Stimulated activated naive CD8-positive, alpha-beta T cell treated with anti-CD3 and anti-CD28 coated beads, Interleukin-15, Interleukin-2, amounts not matched to agents 100 U/mL and 50 U/mL, for 24 hours (primary cell): ENCODE measurements around the gene CEACAM6.
A peak's percentile ranks its signal among the peaks of the same experiment; 100 is the strongest.
"Not testable (repeated sequence)": the region's sequence is repeated elsewhere in the genome, so short reads cannot be mapped to it uniquely, and the experiment has no call there.

Experiments
- ATAC-seq: fragments of 150-1000 bp; cut with Tn5 transposase; one replicate; pipeline ENCODE4 v1.10.0; 2021
- DNase-seq: peaks from one replicate; pipeline ENCODE4 v3.0.0; 2021

Gene CEACAM6

GRCh38 chr19:41755328-41755913 lies at the start of gene CEACAM6:
TSS of gene CEACAM6 (plus strand) at chr19:41755530. CDS start at chr19:41755639, 109 bp downstream.
- ATAC-seq (no peak), DNase-seq (no peak)

- peak; percentile 78 for DNase-seq
- peak; percentile 89 for ATAC-seq
Measured at GRCh38 chr19:41706741-41707501, 48.4 kb upstream of the CEACAM6 start.

GRCh38 chr19:41707502-41707812 lies 47.9 kb upstream of the CEACAM6 start:
- ATAC-seq (no peak), DNase-seq (no peak)

GRCh38 chr19:41707871-41708371 lies 47.4 kb upstream of the CEACAM6 start:
- no peak for ATAC-seq

GRCh38 chr19:41708481-41708880 lies 46.8 kb upstream of the CEACAM6 start, which contains the start of gene CEACAM5:
TSS of gene CEACAM5 (plus strand) at chr19:41708626. CDS start at chr19:41708732, 106 bp downstream.
- DNase-seq = no peak
- ATAC-seq = no peak

More at GRCh38 chr19:41707871-41708371, 47.4 kb upstream of the CEACAM6 start:
- no peak for DNase-seq

GRCh38 chr19:41709516-41709915 lies 45.8 kb upstream of the CEACAM6 start:
- not testable (repeated sequence) for ATAC-seq, DNase-seq

- ATAC-seq (no peak), DNase-seq (no peak)
Measured at GRCh38 chr19:41709951-41710645, 45.2 kb upstream of the CEACAM6 start.

GRCh38 chr19:41711376-41712261 lies 43.7 kb upstream of the CEACAM6 start:
- ATAC-seq = no peak
- DNase-seq = no peak

- DNase-seq (no peak), ATAC-seq (no peak)
Measured at GRCh38 chr19:41714598-41714997, 40.7 kb upstream of the CEACAM6 start.

- DNase-seq = no peak
- ATAC-seq = no peak
Measured at GRCh38 chr19:41718761-41719160, 36.6 kb upstream of the CEACAM6 start.

GRCh38 chr19:41720103-41720502 lies 35.2 kb upstream of the CEACAM6 start:
- no peak for DNase-seq
- no peak for ATAC-seq

GRCh38 chr19:41726493-41726892 lies 28.8 kb upstream of the CEACAM6 start:
- DNase-seq = no peak

GRCh38 chr19:41734156-41734555 lies 21.2 kb upstream of the CEACAM6 start:
- DNase-seq (no peak), ATAC-seq (no peak)

More at GRCh38 chr19:41726493-41726892, 28.8 kb upstream of the CEACAM6 start:
- ATAC-seq = no peak

GRCh38 chr19:41734585-41734984 lies 20.7 kb upstream of the CEACAM6 start:
- ATAC-seq (no peak), DNase-seq (no peak)

GRCh38 chr19:41735071-41735600 lies 20.2 kb upstream of the CEACAM6 start:
- ATAC-seq = no peak
- no peak for DNase-seq

GRCh38 chr19:41739361-41739760 lies 16.0 kb upstream of the CEACAM6 start:
- DNase-seq (no peak), ATAC-seq (no peak)

GRCh38 chr19:41740415-41741243 lies 14.7 kb upstream of the CEACAM6 start:
- peak; percentile 91 for ATAC-seq
- DNase-seq = peak; percentile 28

GRCh38 chr19:41741244-41741554 lies 14.1 kb upstream of the CEACAM6 start:
- DNase-seq (no peak), ATAC-seq (no peak)

GRCh38 chr19:41744850-41745249 lies 10.5 kb upstream of the CEACAM6 start:
- DNase-seq (no peak), ATAC-seq (no peak)

GRCh38 chr19:41745756-41746155 lies 9.6 kb upstream of the CEACAM6 start:
- no peak for DNase-seq
- no peak for ATAC-seq
